Endothelial cell of umbilical vein (primary cell): ENCODE measurements around the gene ROMO1.

Experiments used
- EZH2 ChIP-seq: IDR thresholded peaks from 2 replicates; pipeline ENCODE4 v1.6.1; 2012; ENCODE audit warnings: borderline replicate concordance, low read depth, mild to moderate bottlenecking, moderate library complexity, low read length, inconsistent platforms; ENCODE audit not compliant: severe bottlenecking
- GATA2 ChIP-seq: IDR thresholded peaks from 2 replicates; pipeline ENCODE4 v1.7.0; 2011; ENCODE audit warnings: low read depth, mild to moderate bottlenecking, moderate library complexity, mixed read lengths, low read length; ENCODE audit not compliant: insufficient read length, insufficient read depth
- MYC ChIP-seq: IDR thresholded peaks from one replicate; pipeline ENCODE4 v1.6.1; 2011; ENCODE audit warnings: mild to moderate bottlenecking, low read depth, low read length
- POLR2A ChIP-seq: IDR thresholded peaks from 2 replicates; pipeline ENCODE4 v1.6.1; 2012; ENCODE audit warnings: low read depth, mild to moderate bottlenecking, control low read depth, low read length
- POLR2AphosphoS5 ChIP-seq: IDR thresholded peaks from 2 replicates; pipeline ENCODE4 v1.6.1; 2012; ENCODE audit warnings: low read depth, mild to moderate bottlenecking, control low read depth, low read length, moderate library complexity; ENCODE audit not compliant: insufficient read depth
- TF ChIP-seq, protein P1 (sequence below), 2 donors: IDR thresholded peaks; 1 replicate in 1 of 2; 2 replicates in 1 of 2; pipeline ENCODE4 v1.5.1; 2011; ENCODE audit warnings: low read length in 2 of 2, mild to moderate bottlenecking in 2 of 2, moderate library complexity in 2 of 2, control low read depth in 1 of 2, inconsistent platforms in 1 of 2, low read depth in 1 of 2; ENCODE audit not compliant: insufficient read depth in 1 of 2; ENCODE audit errors: extremely low read depth in 1 of 2

DNA sequence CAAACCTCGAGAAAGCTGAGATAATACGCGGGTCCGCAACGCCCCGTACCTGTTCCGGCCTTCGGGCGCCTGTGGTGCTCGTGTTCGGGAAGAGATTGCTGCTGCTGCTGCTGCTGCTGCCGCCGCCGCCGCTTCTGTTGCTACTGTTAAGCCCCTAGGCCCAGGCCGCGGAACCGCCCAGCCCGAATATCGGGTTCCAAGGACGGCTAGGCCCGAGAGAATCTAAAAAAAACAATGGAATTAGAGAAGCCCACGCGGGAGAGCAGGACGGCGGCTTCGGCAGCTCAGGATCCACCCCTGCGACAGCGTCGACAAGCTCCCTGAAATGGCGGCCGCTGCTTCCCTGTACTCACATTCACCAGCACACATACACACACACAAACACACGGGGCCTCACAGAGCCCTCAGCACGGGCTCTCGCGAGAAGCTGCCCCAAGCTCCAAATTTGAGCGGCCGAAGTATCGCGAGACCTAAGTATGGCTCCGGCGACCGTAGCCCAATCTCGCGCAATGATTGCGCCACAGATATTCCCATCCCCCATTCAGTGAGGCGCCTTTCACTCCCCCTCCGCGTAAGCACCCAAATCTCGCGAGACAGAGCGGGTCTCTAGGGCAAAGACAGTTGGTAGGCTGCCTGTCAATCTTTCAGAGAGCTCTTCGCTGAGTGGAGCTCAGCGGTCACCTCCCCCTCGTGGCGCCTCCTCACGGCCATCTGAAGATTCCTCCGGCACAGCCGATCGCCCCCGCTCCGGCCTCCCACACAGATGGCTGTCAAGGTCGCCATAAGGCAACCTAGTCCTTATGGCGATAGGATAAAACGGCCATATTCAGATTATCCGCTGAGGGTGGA lies 42.9 kb downstream of the ROMO1 start, which contains the start of gene RBM39:
- TF ChIP-seq, protein P1, sequence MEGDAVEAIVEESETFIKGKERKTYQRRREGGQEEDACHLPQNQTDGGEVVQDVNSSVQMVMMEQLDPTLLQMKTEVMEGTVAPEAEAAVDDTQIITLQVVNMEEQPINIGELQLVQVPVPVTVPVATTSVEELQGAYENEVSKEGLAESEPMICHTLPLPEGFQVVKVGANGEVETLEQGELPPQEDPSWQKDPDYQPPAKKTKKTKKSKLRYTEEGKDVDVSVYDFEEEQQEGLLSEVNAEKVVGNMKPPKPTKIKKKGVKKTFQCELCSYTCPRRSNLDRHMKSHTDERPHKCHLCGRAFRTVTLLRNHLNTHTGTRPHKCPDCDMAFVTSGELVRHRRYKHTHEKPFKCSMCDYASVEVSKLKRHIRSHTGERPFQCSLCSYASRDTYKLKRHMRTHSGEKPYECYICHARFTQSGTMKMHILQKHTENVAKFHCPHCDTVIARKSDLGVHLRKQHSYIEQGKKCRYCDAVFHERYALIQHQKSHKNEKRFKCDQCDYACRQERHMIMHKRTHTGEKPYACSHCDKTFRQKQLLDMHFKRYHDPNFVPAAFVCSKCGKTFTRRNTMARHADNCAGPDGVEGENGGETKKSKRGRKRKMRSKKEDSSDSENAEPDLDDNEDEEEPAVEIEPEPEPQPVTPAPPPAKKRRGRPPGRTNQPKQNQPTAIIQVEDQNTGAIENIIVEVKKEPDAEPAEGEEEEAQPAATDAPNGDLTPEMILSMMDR (IDR thresholded peaks at IDR 0.05; ENCODE audit: extremely low read depth in 1 of 2, insufficient read depth in 1 of 2, low read depth in 1 of 2, low read length in 2 of 2), result peak; percentile 21 to 58
- peak; percentile 89 for TF ChIP-seq POLR2A
- TF ChIP-seq POLR2AphosphoS5, result peak; percentile 80
- peak; percentile 43 for TF ChIP-seq GATA2
- no peak for TF ChIP-seq EZH2
- peak; percentile 23 for TF ChIP-seq MYC
